Endothelial cell of umbilical vein (primary cell): ENCODE measurements around the gene JCAD. TPM values are rescaled to one million over a fixed set of nuclear protein-coding genes. Genes with fewer than 3 reads are reported as not detected.
A peak's percentile ranks its signal among the peaks of the same experiment; 100 is the strongest.

Experiments used
- BruUV-seq: library from RNA; stranded (reverse); fragments of 400-500 nt; replicated peaks from 2 replicates; lab custom pipeline; 2021; lab: Mats Ljungman, UMichigan
- CTCF ChIA-PET: fragments of 300-600, 350-600 bp; sonication (Branson Sonifier 250); formaldehyde crosslinking; loops from one replicate; lab custom pipeline; 2021; ENCODE audit warnings: antibody characterized with exemption, inconsistent platforms; lab: Charles Lee
- POLR2A ChIA-PET: fragments of 300-600, 350-600 bp; sonication (Branson Sonifier 250); formaldehyde crosslinking; loops from one replicate; lab custom pipeline; 2021; ENCODE audit warnings: antibody characterized with exemption, inconsistent platforms; lab: Charles Lee
- DNase-seq: peaks from one replicate; pipeline ENCODE4 v3.0.0-alpha.2; 2011; ENCODE audit warnings: low read depth, low spot score
- FAIRE-seq: peaks from 2 replicates; lab custom pipeline; 2011; peaks lifted over from hg19 to GRCh38; lab: Jason Lieb, UNC
- H2AFZ ChIP-seq: 2 replicates; pipeline ENCODE4 v1.6.0; 2012; ENCODE audit warnings: low read depth, low read length, control low read depth, inconsistent platforms
- H3K27ac ChIP-seq: 2 replicates; pipeline ENCODE4 v1.5.1; 2011; ENCODE audit warnings: low read depth, mild to moderate bottlenecking, control low read depth, low read length, moderate library complexity; ENCODE audit not compliant: insufficient read depth
- H3K27me3 ChIP-seq, 2 experiments: 2 replicates each; pipeline versions ENCODE4 v1.6.0 to v1.6.1; 2011; ENCODE audit warnings: low read length in 2 of 2, mixed read lengths in 1 of 2; ENCODE audit not compliant: control insufficient read depth in 2 of 2, insufficient read depth in 2 of 2
- H3K36me3 ChIP-seq, 2 experiments: 2 replicates in 1 of 2; 3 replicates in 1 of 2; pipeline ENCODE4 v1.5.1; 2011; ENCODE audit warnings: low read length in 2 of 2, mild to moderate bottlenecking in 1 of 2, moderate library complexity in 1 of 2; ENCODE audit not compliant: control insufficient read depth in 2 of 2, insufficient read depth in 2 of 2; ENCODE audit errors: extremely low read depth in 1 of 2
- H3K4me1 ChIP-seq: 3 replicates; pipeline ENCODE4 v1.5.1; 2011; ENCODE audit warnings: mild to moderate bottlenecking, low read length; ENCODE audit not compliant: control insufficient read depth, insufficient read depth; ENCODE audit errors: extremely low read depth
- H3K4me2 ChIP-seq: 2 replicates; pipeline ENCODE4 v1.6.1; 2011; ENCODE audit warnings: low read length, control low read depth, mixed read lengths; ENCODE audit not compliant: insufficient read depth
- H3K4me3 ChIP-seq, 3 experiments: fragments of 200-600 bp in 1 of 3; sonication (generic), shearing (Covaris generic) in 1 of 3; replicated peaks in 1 of 3; 2 replicates each; pipeline ENCODE4 v1.5.1; 2011 to 2016; ENCODE audit warnings: control low read depth in 3 of 3, low read length in 3 of 3, mild to moderate bottlenecking in 2 of 3, inconsistent platforms in 1 of 3, low read depth in 1 of 3, moderate library complexity in 1 of 3; ENCODE audit not compliant: insufficient read depth in 1 of 3
- H3K79me2 ChIP-seq: 2 replicates; pipeline ENCODE4 v1.6.0; 2012; ENCODE audit warnings: low read length, inconsistent platforms; ENCODE audit not compliant: control insufficient read depth, insufficient read depth
- H3K9ac ChIP-seq: replicated peaks from 2 replicates; pipeline ENCODE3; 2011; ENCODE audit warnings: low read length, control low read depth; ENCODE audit not compliant: insufficient read depth; ENCODE audit errors: extremely low read depth
- H3K9me1 ChIP-seq: replicated peaks from 3 replicates; pipeline ENCODE4 v1.6.0; 2011; ENCODE audit warnings: mild to moderate bottlenecking, low read length; ENCODE audit not compliant: control insufficient read depth, insufficient read depth; ENCODE audit errors: extremely low read depth
- H3K9me3 ChIP-seq: replicated peaks from 2 replicates; pipeline ENCODE4 v1.5.1; 2012; ENCODE audit warnings: low read length, inconsistent platforms; ENCODE audit not compliant: control insufficient read depth, insufficient read depth
- H4K20me1 ChIP-seq: replicated peaks from 2 replicates; pipeline ENCODE3; 2011; ENCODE audit warnings: mild to moderate bottlenecking, low read length; ENCODE audit not compliant: control insufficient read depth, insufficient read depth; ENCODE audit errors: extremely low read depth
- EZH2 ChIP-seq: IDR thresholded peaks from 2 replicates; pipeline ENCODE4 v1.6.1; 2012; ENCODE audit warnings: borderline replicate concordance, low read depth, mild to moderate bottlenecking, moderate library complexity, low read length, inconsistent platforms; ENCODE audit not compliant: severe bottlenecking
- FOS ChIP-seq: IDR thresholded peaks from 2 replicates; pipeline ENCODE4 v1.6.1; 2011; ENCODE audit warnings: mild to moderate bottlenecking, low read length, moderate library complexity, borderline replicate concordance; ENCODE audit not compliant: insufficient read depth
- GATA2 ChIP-seq: IDR thresholded peaks from 2 replicates; pipeline ENCODE4 v1.7.0; 2011; ENCODE audit warnings: low read depth, mild to moderate bottlenecking, moderate library complexity, mixed read lengths, low read length; ENCODE audit not compliant: insufficient read length, insufficient read depth
- JUN ChIP-seq: IDR thresholded peaks from 2 replicates; pipeline ENCODE4 v1.6.1; 2011; ENCODE audit warnings: borderline replicate concordance, low read depth; ENCODE audit not compliant: insufficient read length, insufficient read depth
- MAX ChIP-seq: IDR thresholded peaks from 2 replicates; pipeline ENCODE4 v1.6.1; 2011; ENCODE audit not compliant: insufficient read depth, insufficient read length
- MYC ChIP-seq: IDR thresholded peaks from one replicate; pipeline ENCODE4 v1.6.1; 2011; ENCODE audit warnings: mild to moderate bottlenecking, low read depth, low read length
- POLR2A ChIP-seq: IDR thresholded peaks from 2 replicates; pipeline ENCODE4 v1.6.1; 2012; ENCODE audit warnings: low read depth, mild to moderate bottlenecking, control low read depth, low read length
- POLR2AphosphoS5 ChIP-seq: IDR thresholded peaks from 2 replicates; pipeline ENCODE4 v1.6.1; 2012; ENCODE audit warnings: low read depth, mild to moderate bottlenecking, control low read depth, low read length, moderate library complexity; ENCODE audit not compliant: insufficient read depth
- dilution Hi-C: fragments of 300-500 bp; cut with MboI; formaldehyde crosslinking; loops from one replicate; pipeline ENCODE4 v1.15.0; 2019; ENCODE audit warnings: low sequenced_read_pairs; ENCODE audit not compliant: extremely low pct_ligation_motif_present
- intact Hi-C: fragments of 100-400 bp; cut with micrococcal nuclease; formaldehyde crosslinking; loops from one replicate; pipeline ENCODE4 v1.10.0; 2022
- polyA plus RNA-seq, 4 experiments: library from polyadenylated mRNA; depleted of rRNA in 3 of 4; stranded (reverse) in 3 of 4; unstranded in 1 of 4; fragments of >200 nt; gene quantifications; 2 replicates each; pipeline versions ENCODE4 v1.2.1 to v1.2.3, GENCODE V29; 2011 to 2012; ENCODE audit warnings: missing spikeins in 1 of 4
- total RNA-seq: library from RNA; stranded (reverse); gene quantifications from 2 replicates; pipeline ENCODE4 v1.2.3, GENCODE V29; 2021
- TF ChIP-seq, protein P1 (sequence below), 2 donors: IDR thresholded peaks; 1 replicate in 1 of 2; 2 replicates in 1 of 2; pipeline ENCODE4 v1.5.1; 2011; ENCODE audit warnings: low read length in 2 of 2, mild to moderate bottlenecking in 2 of 2, moderate library complexity in 2 of 2, control low read depth in 1 of 2, inconsistent platforms in 1 of 2, low read depth in 1 of 2; ENCODE audit not compliant: insufficient read depth in 1 of 2; ENCODE audit errors: extremely low read depth in 1 of 2

JCAD gene
- total and polyA plus RNA-seq, 2 donors (not counting 3 experiments of a cell fraction or from before 2014, with no cell fraction given), result 17.5 to 76.3 TPM

- DNase-seq (peak; percentile 35), FAIRE-seq (peak; percentile 46)
- intact Hi-C loops (loop anchor here (5.0 kb wide), 1 partner anchor 197 kb away; no protein-coding TSS in a partner anchor), dilution Hi-C loops (no loop called here)
- H3K9me1 ChIP-seq, result no peaks in the 10 kb centered on the region
- H2AFZ ChIP-seq, result no peak overlapping the region
- H4K20me1 ChIP-seq, result no peaks in the 10 kb centered on the region
- H3K4me1 ChIP-seq, result peaks cover 50% of the 10 kb centered on the region
- peak overlapping the region; percentile 40 for H3K27ac ChIP-seq
- no peaks in the 10 kb centered on the region for H3K27me3 ChIP-seq
- H3K9ac ChIP-seq, result no peak overlapping the region
- ChIA-PET POLR2A (interaction anchor here (0.8 kb wide), 1 partner anchor 13 kb away, joined by 4 read pairs; no protein-coding TSS in a partner anchor), CTCF (interaction anchor here (0.9 to 4.0 kb wide), 6 partner anchors 9 to 204 kb away, joined by 3 to 36 read pairs (median 4); no protein-coding TSS in a partner anchor)
- H3K4me3 ChIP-seq, result no peak overlapping the region
- no peak for TF ChIP-seq GATA2
- peaks cover 19 to 28% of the 10 kb centered on the region in 2 experiments for H3K36me3 ChIP-seq
- BruUV-seq, result no TSS peak
- no peaks in the 10 kb centered on the region for H3K9me3 ChIP-seq
- H3K79me2 ChIP-seq, result no peaks in the 10 kb centered on the region
- H3K4me2 ChIP-seq, result peak overlapping the region; percentile 46
Measured at GRCh38 chr10:30039988-30040387, 19.4 kb downstream of the JCAD start.

- DNase-seq (peak; percentile 36), FAIRE-seq (peak; percentile 49)
- H3K4me1 ChIP-seq, result peaks cover 50% of the 10 kb centered on the region
- H3K4me3 ChIP-seq, result no peak overlapping the region
- no TSS peak for BruUV-seq
- intact Hi-C loops, result no loop called here
- dilution Hi-C loops, result no loop called here
- no peaks in the 10 kb centered on the region for H3K79me2 ChIP-seq
- H3K9me1 ChIP-seq, result no peaks in the 10 kb centered on the region
- no peak for TF ChIP-seq MYC
- TF ChIP-seq FOS, result no peak
- TF ChIP-seq, protein P1, sequence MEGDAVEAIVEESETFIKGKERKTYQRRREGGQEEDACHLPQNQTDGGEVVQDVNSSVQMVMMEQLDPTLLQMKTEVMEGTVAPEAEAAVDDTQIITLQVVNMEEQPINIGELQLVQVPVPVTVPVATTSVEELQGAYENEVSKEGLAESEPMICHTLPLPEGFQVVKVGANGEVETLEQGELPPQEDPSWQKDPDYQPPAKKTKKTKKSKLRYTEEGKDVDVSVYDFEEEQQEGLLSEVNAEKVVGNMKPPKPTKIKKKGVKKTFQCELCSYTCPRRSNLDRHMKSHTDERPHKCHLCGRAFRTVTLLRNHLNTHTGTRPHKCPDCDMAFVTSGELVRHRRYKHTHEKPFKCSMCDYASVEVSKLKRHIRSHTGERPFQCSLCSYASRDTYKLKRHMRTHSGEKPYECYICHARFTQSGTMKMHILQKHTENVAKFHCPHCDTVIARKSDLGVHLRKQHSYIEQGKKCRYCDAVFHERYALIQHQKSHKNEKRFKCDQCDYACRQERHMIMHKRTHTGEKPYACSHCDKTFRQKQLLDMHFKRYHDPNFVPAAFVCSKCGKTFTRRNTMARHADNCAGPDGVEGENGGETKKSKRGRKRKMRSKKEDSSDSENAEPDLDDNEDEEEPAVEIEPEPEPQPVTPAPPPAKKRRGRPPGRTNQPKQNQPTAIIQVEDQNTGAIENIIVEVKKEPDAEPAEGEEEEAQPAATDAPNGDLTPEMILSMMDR (IDR thresholded peaks at IDR 0.05; ENCODE audit: extremely low read depth in 1 of 2, insufficient read depth in 1 of 2, low read depth in 1 of 2, low read length in 2 of 2), result no peak
- TF ChIP-seq POLR2AphosphoS5, result no peak
- no peak for TF ChIP-seq JUN
- TF ChIP-seq MAX, result no peak
- TF ChIP-seq GATA2, result no peak
- TF ChIP-seq POLR2A, result no peak
- TF ChIP-seq EZH2, result no peak
- peak overlapping the region; percentile 40 for H3K27ac ChIP-seq
- ChIA-PET POLR2A (no interaction called here), CTCF (interaction anchor here (0.9 to 2.5 kb wide), 5 partner anchors 10 to 204 kb away, joined by 3 to 11 read pairs (median 4); no protein-coding TSS in a partner anchor)
- no peak overlapping the region for H3K9ac ChIP-seq
- no peaks in the 10 kb centered on the region for H3K9me3 ChIP-seq
- H4K20me1 ChIP-seq, result no peaks in the 10 kb centered on the region
- peak overlapping the region; percentile 46 for H3K4me2 ChIP-seq
- peaks cover 19 to 28% of the 10 kb centered on the region in 2 experiments for H3K36me3 ChIP-seq
- no peak overlapping the region for H2AFZ ChIP-seq
- H3K27me3 ChIP-seq, result no peaks in the 10 kb centered on the region
Measured at GRCh38 chr10:30039567-30039966, 19.8 kb downstream of the JCAD start.
